Naive thymus-derived CD4-positive, alpha-beta T cell (primary cell): ENCODE results near the gene PRSS48. TPM values are rescaled to one million over a fixed set of nuclear protein-coding genes. Genes with fewer than 3 reads are reported as not detected.

Source experiments
- ATAC-seq: fragments of 150-1000 bp; cut with Tn5 transposase; 2 replicates; pipeline ENCODE4 v1.10.0; 2021; ENCODE audit warnings: mild to moderate bottlenecking, moderate library complexity
- CTCF ChIA-PET: fragments of 350-600 bp; sonication (Branson Sonifier 250); formaldehyde crosslinking; loops from one replicate; lab custom pipeline; 2021; ENCODE audit warnings: antibody characterized with exemption; lab: Charles Lee
- POLR2A ChIA-PET: fragments of 350-600 bp; sonication (Branson Sonifier 250); formaldehyde crosslinking; loops from one replicate; lab custom pipeline; 2021; ENCODE audit warnings: antibody characterized with exemption, inconsistent platforms; lab: Charles Lee
- DNase-seq, 9 donors: peaks; one replicate each; pipeline versions ENCODE4 v3.0.0 to v3.0.0-alpha.2; 2020 to 2022; ENCODE audit warnings: mixed read lengths in 1 of 9
- H3K27ac ChIP-seq: one replicate; pipeline ENCODE4 v1.7.0; 2013; ENCODE audit warnings: mild to moderate bottlenecking, low read depth, low read length, moderate library complexity
- H3K27me3 ChIP-seq, 2 donors: one replicate each; pipeline ENCODE4 v1.7.0; 2013; ENCODE audit warnings: low read length in 2 of 2, mild to moderate bottlenecking in 2 of 2, moderate library complexity in 2 of 2; ENCODE audit not compliant: control insufficient read depth in 2 of 2, insufficient read depth in 2 of 2
- H3K36me3 ChIP-seq, 3 experiments: 1 replicate in 2 of 3; 2 replicates in 1 of 3; pipeline ENCODE4 v1.7.0; 2013; ENCODE audit warnings: low read length in 3 of 3, mild to moderate bottlenecking in 3 of 3, moderate library complexity in 1 of 3; ENCODE audit not compliant: insufficient read depth in 3 of 3, control insufficient read depth in 2 of 3
- H3K4me1 ChIP-seq, 2 donors: one replicate each; pipeline ENCODE4 v1.7.0; 2013; ENCODE audit warnings: low read length in 2 of 2, mild to moderate bottlenecking in 2 of 2, moderate library complexity in 1 of 2; ENCODE audit not compliant: control insufficient read depth in 2 of 2, insufficient read depth in 2 of 2
- H3K4me3 ChIP-seq: 2 replicates; pipeline ENCODE4 v1.7.0; 2013; ENCODE audit warnings: mild to moderate bottlenecking, low read length
- H3K9me3 ChIP-seq, 3 experiments: 1 replicate in 2 of 3; 2 replicates in 1 of 3; pipeline ENCODE4 v1.7.0; 2013; ENCODE audit warnings: low read length in 3 of 3; ENCODE audit not compliant: control insufficient read depth in 2 of 3
- H3K27ac Mint-ChIP-seq, 9 donors: one replicate each; pipeline ENCODE4 v1.8.0; 2020 to 2022; ENCODE audit warnings: mixed read lengths in 9 of 9, mild to moderate bottlenecking in 8 of 9, moderate library complexity in 5 of 9, inconsistent platforms in 2 of 9
- H3K27me3 Mint-ChIP-seq, 5 donors: one replicate each; pipeline ENCODE4 v1.8.0; 2021 to 2022; ENCODE audit warnings: mixed read lengths in 5 of 5, mild to moderate bottlenecking in 1 of 5
- H3K36me3 Mint-ChIP-seq, 5 donors: one replicate each; pipeline ENCODE4 v1.8.0; 2020 to 2022; ENCODE audit warnings: mixed read lengths in 5 of 5, mild to moderate bottlenecking in 3 of 5, inconsistent platforms in 1 of 5
- H3K4me1 Mint-ChIP-seq, 7 donors: one replicate each; pipeline ENCODE4 v1.8.0; 2020 to 2022; ENCODE audit warnings: mixed read lengths in 7 of 7, mild to moderate bottlenecking in 3 of 7, inconsistent platforms in 1 of 7
- H3K4me3 Mint-ChIP-seq, 10 donors: one replicate each; pipeline ENCODE4 v1.8.0; 2020 to 2022; ENCODE audit warnings: mild to moderate bottlenecking in 10 of 10, mixed read lengths in 10 of 10, moderate library complexity in 6 of 10, inconsistent platforms in 2 of 10
- H3K9me3 Mint-ChIP-seq, 11 donors: one replicate each; pipeline ENCODE4 v1.8.0; 2020 to 2022; ENCODE audit warnings: mixed read lengths in 11 of 11, mild to moderate bottlenecking in 4 of 11, inconsistent platforms in 1 of 11, moderate library complexity in 1 of 11
- intact Hi-C, 2 donors: fragments of 100-400 bp; cut with micrococcal nuclease; formaldehyde crosslinking; loops; one replicate each; pipeline ENCODE4 v1.15.1; 2023
- polyA plus RNA-seq, 2 donors: library from polyadenylated mRNA; unstranded; fragments of 300-500 nt; fragmentation: Illumina TruSeq; gene quantifications; one replicate each; pipeline ENCODE4 v1.2.3, GENCODE V29; 2021
- total RNA-seq, 6 experiments: library from RNA in 5 of 6; stranded (reverse) in 5 of 6; gene quantifications; 1 replicate in 5 of 6; 2 replicates in 1 of 6; pipeline ENCODE4 v1.2.3 and lab custom pipeline; 2021 to 2026

PRSS48 gene
- total and polyA plus RNA-seq, 7 experiments from 2014 or later, result not detected

- intact Hi-C loops, result no loop called here
- Mint-ChIP-seq H3K36me3 (peaks cover 0 to 10% (median 0%) of the 10 kb centered on the region in 5 donors), H3K27me3 (peaks cover 55 to 69% (median 66%) of the 10 kb centered on the region in 5 donors), H3K4me3 (no peak overlapping the region), H3K4me1 (peaks cover 2 to 18% (median 16%) of the 10 kb centered on the region in 7 donors), H3K27ac (no peak overlapping the region), H3K9me3 (peaks cover 0 to 5% (median 0%) of the 10 kb centered on the region in 11 donors)
- Histone ChIP-seq H3K4me1 (no peaks in the 10 kb centered on the region), H3K4me3 (no peak overlapping the region), H3K27me3 (no peaks in the 10 kb centered on the region), H3K9me3 (no peaks in the 10 kb centered on the region), H3K27ac (no peak overlapping the region), H3K36me3 (no peaks in the 10 kb centered on the region)
- no peak for ATAC-seq
- CTCF ChIA-PET, result interaction anchor here (0.6 kb wide), 1 partner anchor 202 kb away, joined by 3 read pairs; no protein-coding TSS in a partner anchor
- POLR2A ChIA-PET, result no interaction called here
- DNase-seq, result no peak
Measured at GRCh38 chr4:151322570-151322969, 45.6 kb downstream of the PRSS48 start.

- ATAC-seq (no peak), DNase-seq (no peak)
- intact Hi-C loops, result no loop called here
- Mint-ChIP-seq H3K9me3 (peaks cover 0 to 5% (median 0%) of the 10 kb centered on the region in 11 donors), H3K4me3 (peak overlapping the region in 3 of 10 donors; percentile 52 to 69 (median 59)), H3K4me1 (peaks cover 2 to 18% (median 16%) of the 10 kb centered on the region in 7 donors), H3K27ac (no peak overlapping the region), H3K36me3 (peaks cover 0 to 10% (median 0%) of the 10 kb centered on the region in 5 donors), H3K27me3 (peaks cover 61 to 72% (median 71%) of the 10 kb centered on the region in 5 donors)
- CTCF ChIA-PET, result no interaction called here
- POLR2A ChIA-PET, result no interaction called here
- no peak overlapping the region for H3K4me3 ChIP-seq
- no peaks in the 10 kb centered on the region for H3K9me3 ChIP-seq
- no peaks in the 10 kb centered on the region for H3K36me3 ChIP-seq
- no peaks in the 10 kb centered on the region for H3K4me1 ChIP-seq
- H3K27me3 ChIP-seq, result no peaks in the 10 kb centered on the region
- no peak overlapping the region for H3K27ac ChIP-seq
Measured at GRCh38 chr4:151323667-151324066, 46.7 kb downstream of the PRSS48 start.

GRCh38 chr4:151324124-151324751 lies 47.3 kb downstream of the PRSS48 start:
- Histone ChIP-seq H3K4me3 (no peak overlapping the region), H3K27me3 (no peaks in the 10 kb centered on the region), H3K4me1 (no peaks in the 10 kb centered on the region), H3K36me3 (no peaks in the 10 kb centered on the region), H3K27ac (no peak overlapping the region), H3K9me3 (no peaks in the 10 kb centered on the region)
- Mint-ChIP-seq H3K27me3 (peaks cover 64 to 76% (median 71%) of the 10 kb centered on the region in 5 donors), H3K4me3 (peak overlapping the region; percentile 26 to 72 (median 50)), H3K4me1 (peaks cover 2 to 18% (median 16%) of the 10 kb centered on the region in 7 donors), H3K36me3 (peaks cover 0 to 10% (median 0%) of the 10 kb centered on the region in 5 donors), H3K27ac (no peak overlapping the region), H3K9me3 (peaks cover 0 to 6% (median 0%) of the 10 kb centered on the region in 11 donors)
- DNase-seq, result no peak
- intact Hi-C loops, result no loop called here
- POLR2A ChIA-PET, result no interaction called here
- CTCF ChIA-PET, result no interaction called here
- ATAC-seq, result no peak

- ATAC-seq, result no peak
Measured at GRCh38 chr4:151324752-151325110, 47.8 kb downstream of the PRSS48 start.

GRCh38 chr4:151325111-151325948 lies 48.4 kb downstream of the PRSS48 start, which contains the start of gene SH3D19:
Gene SH3D19 (minus strand): TSS chr4:151325605. CDS start chr4:151325352, 253 bp downstream.
- Mint-ChIP-seq H3K4me1 (peaks cover 2 to 18% (median 16%) of the 10 kb centered on the region in 7 donors), H3K27ac (no peak within 1 kb of the TSS), H3K9me3 (peaks cover 0 to 8% (median 0%) of the 10 kb centered on the region in 11 donors), H3K4me3 (peak within 1 kb of the TSS; percentile 58 to 86 (median 72)), H3K27me3 (peaks cover 55 to 69% (median 63%) of the 10 kb centered on the region in 5 donors), H3K36me3 (peaks cover 0 to 10% (median 0%) of the 10 kb centered on the region in 5 donors)
- no peaks in the 10 kb centered on the region for H3K4me1 ChIP-seq
- H3K9me3 ChIP-seq, result no peaks in the 10 kb centered on the region
- intact Hi-C loops, result no loop called here
- DNase-seq, result peak in 1 of 9 donors; percentile 20
- ATAC-seq, result no peak
- no peak within 1 kb of the TSS for H3K4me3 ChIP-seq
- ChIA-PET POLR2A (no interaction called here), CTCF (no interaction called here)
- H3K36me3 ChIP-seq, result no peaks in the 10 kb centered on the region
- H3K27ac ChIP-seq, result no peak within 1 kb of the TSS
- no peaks in the 10 kb centered on the region for H3K27me3 ChIP-seq

More at GRCh38 chr4:151324752-151325110, 47.8 kb downstream of the PRSS48 start:
- intact Hi-C loops, result no loop called here
- POLR2A ChIA-PET, result no interaction called here
- Histone ChIP-seq H3K4me3 (no peak overlapping the region), H3K4me1 (no peaks in the 10 kb centered on the region), H3K36me3 (no peaks in the 10 kb centered on the region), H3K9me3 (no peaks in the 10 kb centered on the region), H3K27ac (no peak overlapping the region), H3K27me3 (no peaks in the 10 kb centered on the region)
- Mint-ChIP-seq H3K27ac (no peak overlapping the region), H3K36me3 (peaks cover 0 to 10% (median 0%) of the 10 kb centered on the region in 5 donors), H3K4me3 (peak overlapping the region in 8 of 10 donors; percentile 20 to 72 (median 57)), H3K4me1 (peaks cover 2 to 18% (median 16%) of the 10 kb centered on the region in 7 donors), H3K9me3 (peaks cover 0 to 8% (median 0%) of the 10 kb centered on the region in 11 donors), H3K27me3 (peaks cover 60 to 75% (median 68%) of the 10 kb centered on the region in 5 donors)
- DNase-seq, result no peak
- CTCF ChIA-PET, result no interaction called here

- Histone ChIP-seq H3K27ac (no peak overlapping the region), H3K4me3 (no peak overlapping the region), H3K4me1 (no peaks in the 10 kb centered on the region), H3K36me3 (no peaks in the 10 kb centered on the region), H3K9me3 (no peaks in the 10 kb centered on the region), H3K27me3 (no peaks in the 10 kb centered on the region)
- intact Hi-C loops, result no loop called here
- ChIA-PET POLR2A (no interaction called here), CTCF (no interaction called here)
- ATAC-seq, result no peak
- Mint-ChIP-seq H3K27ac (no peak overlapping the region), H3K36me3 (peaks cover 0 to 10% (median 0%) of the 10 kb centered on the region in 5 donors), H3K9me3 (peaks cover 2 to 11% (median 3%) of the 10 kb centered on the region in 11 donors), H3K27me3 (peaks cover 55 to 65% (median 59%) of the 10 kb centered on the region in 5 donors), H3K4me1 (peaks cover 2 to 18% (median 16%) of the 10 kb centered on the region in 7 donors), H3K4me3 (peak overlapping the region; percentile 27 to 86 (median 65))
- DNase-seq, result no peak
Measured at GRCh38 chr4:151325949-151326246, 48.9 kb downstream of the PRSS48 start.
